ENCODE results near the gene PAX1.
A peak's percentile ranks its signal among the peaks of the same experiment; 100 is the strongest.

PAX1 gene

DNA sequence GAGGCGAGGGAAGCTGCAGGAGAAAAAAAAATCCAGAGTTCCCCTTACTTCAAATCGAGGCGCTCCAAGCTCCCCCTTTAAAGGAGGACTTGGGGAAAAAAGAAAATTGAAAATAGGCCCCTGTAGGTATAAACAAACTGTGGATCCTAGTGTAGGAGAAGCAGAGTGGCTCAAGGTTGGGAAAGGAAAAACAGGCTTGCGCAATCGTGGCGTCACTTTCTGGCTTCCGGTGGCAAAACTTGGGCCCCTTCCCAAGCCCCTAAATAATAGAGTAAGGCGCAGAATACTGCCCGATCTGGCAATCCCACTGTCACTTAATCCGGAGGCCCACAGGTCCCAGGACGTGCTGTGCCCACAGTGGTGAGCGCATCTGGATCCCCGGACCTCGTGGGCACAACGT lies 8.0 kb downstream of the PAX1 start:
- TF ChIP-seq CTCF (conservative IDR thresholded peaks at IDR 0.05; ENCODE audit: low read length) = no peak
- no peak for DNase-seq (ENCODE audit: low read depth)
- H3K4me3 ChIP-seq (ENCODE audit: low read length) = no peak overlapping the region

GRCh38 chr20:21713901-21714296 lies 8.4 kb downstream of the PAX1 start:
- no peak overlapping the region for H3K4me3 ChIP-seq (ENCODE audit: low read length)

DNA sequence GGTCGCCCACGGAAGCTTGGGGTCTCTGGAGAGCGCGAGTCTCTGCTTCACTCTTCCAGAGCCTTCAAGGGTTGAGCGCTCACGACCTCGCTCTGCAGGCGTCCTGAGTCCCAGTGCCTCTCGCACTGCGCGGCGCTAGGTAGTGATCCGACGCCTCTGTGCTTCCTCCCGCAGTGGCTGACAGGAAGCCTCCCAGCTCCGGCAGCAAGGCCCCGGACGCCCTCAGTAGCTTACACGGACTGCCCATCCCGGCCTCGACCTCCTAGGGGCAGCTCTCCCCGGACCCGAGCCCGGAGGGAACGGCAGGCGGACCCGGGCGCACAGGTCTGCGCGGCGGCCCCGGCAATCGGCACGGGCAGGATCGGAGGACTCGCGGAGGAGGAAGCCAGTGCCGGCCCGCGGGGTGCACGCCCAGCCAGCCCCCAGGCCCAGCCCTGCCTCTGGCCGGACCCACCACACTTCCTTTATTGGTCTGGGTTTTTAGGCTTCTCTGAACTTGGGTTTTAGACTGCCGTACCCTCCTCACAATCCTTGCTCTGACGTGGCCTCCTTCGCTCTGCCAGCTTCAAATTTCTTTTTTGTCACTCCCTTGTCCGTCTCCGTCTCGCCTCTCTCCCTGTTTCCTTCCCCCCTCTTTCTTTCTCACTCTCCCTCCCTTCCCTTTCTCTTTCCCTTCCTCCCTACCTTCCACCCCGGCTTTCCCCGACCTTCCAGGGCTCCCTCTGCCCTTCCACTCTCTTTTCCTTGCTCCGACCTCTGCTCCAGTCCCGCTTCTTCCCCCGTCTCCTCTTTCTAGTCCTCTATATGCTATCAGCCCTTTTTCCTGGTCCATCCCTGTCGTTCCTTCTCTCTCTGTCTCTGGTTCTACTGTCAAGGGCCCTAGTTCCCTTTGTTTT lies 9.1 kb downstream of the PAX1 start:
- H3K4me3 ChIP-seq (ENCODE audit: low read length) = no peak overlapping the region
- no peak for TF ChIP-seq CTCF (conservative IDR thresholded peaks at IDR 0.05; ENCODE audit: low read length)
- no peak for DNase-seq (ENCODE audit: low read depth)

More at GRCh38 chr20:21713901-21714296, 8.4 kb downstream of the PAX1 start:
- TF ChIP-seq CTCF (conservative IDR thresholded peaks at IDR 0.05; ENCODE audit: low read length) = no peak
- DNase-seq (ENCODE audit: low read depth) = no peak

DNA sequence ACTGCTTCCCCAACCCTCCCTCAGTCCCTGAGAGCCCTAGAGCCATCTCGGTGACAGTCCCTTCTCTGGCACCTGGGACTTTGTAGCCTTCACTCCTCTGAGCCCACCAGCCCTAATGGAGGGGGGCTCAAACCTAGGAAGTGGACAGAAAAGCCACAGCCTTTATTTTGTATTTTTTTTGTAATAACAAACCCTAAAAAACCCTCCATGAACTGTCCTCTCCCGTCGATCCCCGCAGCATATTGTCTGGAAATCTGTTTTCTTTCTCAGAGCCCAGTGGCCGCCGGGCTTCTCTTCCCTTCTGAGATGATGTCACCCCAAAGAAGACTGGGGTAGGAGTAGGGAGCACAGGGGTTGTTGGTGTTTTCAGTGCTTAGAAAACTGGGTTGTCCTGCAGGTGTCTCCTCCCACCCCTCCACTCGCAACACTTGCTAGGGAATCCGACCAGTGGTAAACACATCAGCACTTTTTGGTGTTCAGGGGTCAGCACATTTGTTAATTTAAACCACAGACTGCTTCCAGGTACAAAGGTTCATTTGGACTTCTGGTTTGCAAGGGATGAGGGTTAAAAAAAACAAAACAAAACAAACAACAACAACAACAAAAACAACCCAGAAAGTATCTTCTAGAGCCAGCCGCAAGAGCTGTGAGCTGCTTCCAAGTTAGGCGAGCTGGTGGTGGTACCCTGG lies 9.9 kb downstream of the PAX1 start:
- H3K4me3 ChIP-seq (ENCODE audit: low read length) = no peak overlapping the region
- no peak for TF ChIP-seq CTCF (conservative IDR thresholded peaks at IDR 0.05; ENCODE audit: low read length)

GRCh38 chr20:21719592-21720214 lies 14.2 kb downstream of the PAX1 start:
- no peak overlapping the region for H3K4me3 ChIP-seq (ENCODE audit: low read length)
- peak; percentile 83 for TF ChIP-seq CTCF (conservative IDR thresholded peaks at IDR 0.05; ENCODE audit: low read length)
- DNase-seq (ENCODE audit: low read depth) = peak; percentile 60

More for the DNA sequence above, 9.9 kb downstream of the PAX1 start:
- DNase-seq (ENCODE audit: low read depth) = no peak

- no peak for DNase-seq (ENCODE audit: low read depth)
- TF ChIP-seq CTCF (conservative IDR thresholded peaks at IDR 0.05; ENCODE audit: low read length) = no peak
- no peak overlapping the region for H3K4me3 ChIP-seq (ENCODE audit: low read length)
Observed at GRCh38 chr20:21725892-21726291, 20.4 kb downstream of the PAX1 start.

Measured in AG10803 (cell line).